GM23338 (cell line): ENCODE results near the gene TEX29.

Experiments used
- CREB1 ChIP-seq: fragments of 250-450 bp; sonication (Bioruptor Pico); IDR thresholded peaks from 2 replicates; pipeline ENCODE4 v1.5.0; 2020; ENCODE audit warnings: low read depth, mild to moderate bottlenecking, moderate library complexity
- CTCF ChIP-seq, 2 experiments: fragments of 200-600 bp in 1 of 2; sonication (generic) in 1 of 2; conservative IDR thresholded peaks; 2 replicates each; pipeline versions ENCODE4 v1.5.1 to v1.6.1; 2016 to 2017; ENCODE audit warnings: antibody characterized with exemption in 2 of 2, low read depth in 2 of 2, mild to moderate bottlenecking in 2 of 2, moderate library complexity in 1 of 2
- ETS1 ChIP-seq: IDR thresholded peaks from 2 replicates; pipeline ENCODE4 v1.6.1; 2016; ENCODE audit warnings: antibody characterized with exemption
- EZH2 ChIP-seq: fragments of 200-600 bp; sonication (generic); IDR thresholded peaks from one replicate; pipeline ENCODE4 v1.8.0; 2017; ENCODE audit warnings: antibody characterized with exemption, mild to moderate bottlenecking, low read depth; ENCODE audit not compliant: unreplicated experiment
- EZH2phosphoT487 ChIP-seq: fragments of 200-600 bp; sonication (generic); IDR thresholded peaks from one replicate; pipeline ENCODE4 v1.8.1; 2018; ENCODE audit warnings: antibody characterized with exemption; ENCODE audit not compliant: unreplicated experiment
- POLR2AphosphoS5 ChIP-seq: IDR thresholded peaks from 2 replicates; pipeline ENCODE4 v1.6.1; 2016; ENCODE audit warnings: antibody characterized with exemption, low read depth
- REST ChIP-seq: IDR thresholded peaks from one replicate; pipeline ENCODE4 v1.6.1; 2018; ENCODE audit warnings: antibody characterized with exemption; ENCODE audit not compliant: unreplicated experiment
- ZNF114 ChIP-seq: fragments of 250-450 bp; sonication (Bioruptor Pico); IDR thresholded peaks from 2 replicates; pipeline ENCODE4 v1.5.0; 2020; ENCODE audit warnings: mild to moderate bottlenecking, moderate library complexity
- ZNF331 ChIP-seq: fragments of 250-450 bp; sonication (Bioruptor Pico); IDR thresholded peaks from 2 replicates; pipeline ENCODE4 v1.5.0; 2020; ENCODE audit warnings: low read depth, mild to moderate bottlenecking, moderate library complexity

- TF ChIP-seq CTCF (conservative IDR thresholded peaks at IDR 0.05; ENCODE audit: low read depth in 2 of 2) (no peak), CREB1 (no peak), EZH2phosphoT487 (no peak), POLR2AphosphoS5 (no peak), EZH2 (no peak), REST (no peak), ETS1 (no peak), ZNF331 (CRISPR knock-in tag) (no peak), ZNF114 (CRISPR knock-in tag) (no peak)
Observed at GRCh38 chr13:111326981-111327642, 6.7 kb downstream of the TEX29 start.
